Endothelial cell of umbilical vein (primary cell): ENCODE data around the gene LRP1. TPM values are rescaled to one million over a fixed set of nuclear protein-coding genes. Genes with fewer than 3 reads are reported as not detected.

Experiments
- BruUV-seq: library from RNA; stranded (reverse); fragments of 400-500 nt; replicated peaks from 2 replicates; lab custom pipeline; 2021; lab: Mats Ljungman, UMichigan
- CTCF ChIA-PET: fragments of 300-600, 350-600 bp; sonication (Branson Sonifier 250); formaldehyde crosslinking; loops from one replicate; lab custom pipeline; 2021; ENCODE audit warnings: antibody characterized with exemption, inconsistent platforms; lab: Charles Lee
- POLR2A ChIA-PET: fragments of 300-600, 350-600 bp; sonication (Branson Sonifier 250); formaldehyde crosslinking; loops from one replicate; lab custom pipeline; 2021; ENCODE audit warnings: antibody characterized with exemption, inconsistent platforms; lab: Charles Lee
- DNase-seq: peaks from one replicate; pipeline ENCODE4 v3.0.0-alpha.2; 2011; ENCODE audit warnings: low read depth, low spot score
- FAIRE-seq: peaks from 2 replicates; lab custom pipeline; 2011; peaks lifted over from hg19 to GRCh38; lab: Jason Lieb, UNC
- H2AFZ ChIP-seq: 2 replicates; pipeline ENCODE4 v1.6.0; 2012; ENCODE audit warnings: low read depth, low read length, control low read depth, inconsistent platforms
- H3K27ac ChIP-seq: 2 replicates; pipeline ENCODE4 v1.5.1; 2011; ENCODE audit warnings: low read depth, mild to moderate bottlenecking, control low read depth, low read length, moderate library complexity; ENCODE audit not compliant: insufficient read depth
- H3K27me3 ChIP-seq, 2 experiments: 2 replicates each; pipeline versions ENCODE4 v1.6.0 to v1.6.1; 2011; ENCODE audit warnings: low read length in 2 of 2, mixed read lengths in 1 of 2; ENCODE audit not compliant: control insufficient read depth in 2 of 2, insufficient read depth in 2 of 2
- H3K36me3 ChIP-seq, 2 experiments: 2 replicates in 1 of 2; 3 replicates in 1 of 2; pipeline ENCODE4 v1.5.1; 2011; ENCODE audit warnings: low read length in 2 of 2, mild to moderate bottlenecking in 1 of 2, moderate library complexity in 1 of 2; ENCODE audit not compliant: control insufficient read depth in 2 of 2, insufficient read depth in 2 of 2; ENCODE audit errors: extremely low read depth in 1 of 2
- H3K4me1 ChIP-seq: 3 replicates; pipeline ENCODE4 v1.5.1; 2011; ENCODE audit warnings: mild to moderate bottlenecking, low read length; ENCODE audit not compliant: control insufficient read depth, insufficient read depth; ENCODE audit errors: extremely low read depth
- H3K4me2 ChIP-seq: 2 replicates; pipeline ENCODE4 v1.6.1; 2011; ENCODE audit warnings: low read length, control low read depth, mixed read lengths; ENCODE audit not compliant: insufficient read depth
- H3K4me3 ChIP-seq, 3 experiments: fragments of 200-600 bp in 1 of 3; sonication (generic), shearing (Covaris generic) in 1 of 3; replicated peaks in 1 of 3; 2 replicates each; pipeline ENCODE4 v1.5.1; 2011 to 2016; ENCODE audit warnings: control low read depth in 3 of 3, low read length in 3 of 3, mild to moderate bottlenecking in 2 of 3, inconsistent platforms in 1 of 3, low read depth in 1 of 3, moderate library complexity in 1 of 3; ENCODE audit not compliant: insufficient read depth in 1 of 3
- H3K79me2 ChIP-seq: 2 replicates; pipeline ENCODE4 v1.6.0; 2012; ENCODE audit warnings: low read length, inconsistent platforms; ENCODE audit not compliant: control insufficient read depth, insufficient read depth
- H3K9ac ChIP-seq: replicated peaks from 2 replicates; pipeline ENCODE3; 2011; ENCODE audit warnings: low read length, control low read depth; ENCODE audit not compliant: insufficient read depth; ENCODE audit errors: extremely low read depth
- H3K9me1 ChIP-seq: replicated peaks from 3 replicates; pipeline ENCODE4 v1.6.0; 2011; ENCODE audit warnings: mild to moderate bottlenecking, low read length; ENCODE audit not compliant: control insufficient read depth, insufficient read depth; ENCODE audit errors: extremely low read depth
- H3K9me3 ChIP-seq: replicated peaks from 2 replicates; pipeline ENCODE4 v1.5.1; 2012; ENCODE audit warnings: low read length, inconsistent platforms; ENCODE audit not compliant: control insufficient read depth, insufficient read depth
- H4K20me1 ChIP-seq: replicated peaks from 2 replicates; pipeline ENCODE3; 2011; ENCODE audit warnings: mild to moderate bottlenecking, low read length; ENCODE audit not compliant: control insufficient read depth, insufficient read depth; ENCODE audit errors: extremely low read depth
- EZH2 ChIP-seq: IDR thresholded peaks from 2 replicates; pipeline ENCODE4 v1.6.1; 2012; ENCODE audit warnings: borderline replicate concordance, low read depth, mild to moderate bottlenecking, moderate library complexity, low read length, inconsistent platforms; ENCODE audit not compliant: severe bottlenecking
- JUN ChIP-seq: IDR thresholded peaks from 2 replicates; pipeline ENCODE4 v1.6.1; 2011; ENCODE audit warnings: borderline replicate concordance, low read depth; ENCODE audit not compliant: insufficient read length, insufficient read depth
- MYC ChIP-seq: IDR thresholded peaks from one replicate; pipeline ENCODE4 v1.6.1; 2011; ENCODE audit warnings: mild to moderate bottlenecking, low read depth, low read length
- POLR2A ChIP-seq: IDR thresholded peaks from 2 replicates; pipeline ENCODE4 v1.6.1; 2012; ENCODE audit warnings: low read depth, mild to moderate bottlenecking, control low read depth, low read length
- POLR2AphosphoS5 ChIP-seq: IDR thresholded peaks from 2 replicates; pipeline ENCODE4 v1.6.1; 2012; ENCODE audit warnings: low read depth, mild to moderate bottlenecking, control low read depth, low read length, moderate library complexity; ENCODE audit not compliant: insufficient read depth
- dilution Hi-C: fragments of 300-500 bp; cut with MboI; formaldehyde crosslinking; loops from one replicate; pipeline ENCODE4 v1.15.0; 2019; ENCODE audit warnings: low sequenced_read_pairs; ENCODE audit not compliant: extremely low pct_ligation_motif_present
- intact Hi-C: fragments of 100-400 bp; cut with micrococcal nuclease; formaldehyde crosslinking; loops from one replicate; pipeline ENCODE4 v1.10.0; 2022
- polyA plus RNA-seq, 4 experiments: library from polyadenylated mRNA; depleted of rRNA in 3 of 4; stranded (reverse) in 3 of 4; unstranded in 1 of 4; fragments of >200 nt; gene quantifications; 2 replicates each; pipeline versions ENCODE4 v1.2.1 to v1.2.3, GENCODE V29; 2011 to 2012; ENCODE audit warnings: missing spikeins in 1 of 4
- total RNA-seq: library from RNA; stranded (reverse); gene quantifications from 2 replicates; pipeline ENCODE4 v1.2.3, GENCODE V29; 2021
- TF ChIP-seq, protein P1 (sequence below), 2 donors: IDR thresholded peaks; 1 replicate in 1 of 2; 2 replicates in 1 of 2; pipeline ENCODE4 v1.5.1; 2011; ENCODE audit warnings: low read length in 2 of 2, mild to moderate bottlenecking in 2 of 2, moderate library complexity in 2 of 2, control low read depth in 1 of 2, inconsistent platforms in 1 of 2, low read depth in 1 of 2; ENCODE audit not compliant: insufficient read depth in 1 of 2; ENCODE audit errors: extremely low read depth in 1 of 2
- TF ChIP-seq, protein P2 (sequence below): IDR thresholded peaks from 2 replicates; pipeline ENCODE4 v1.6.1; 2011; ENCODE audit not compliant: insufficient read depth, insufficient read length

Gene LRP1
- total and polyA plus RNA-seq, 2 donors (not counting 3 experiments of a cell fraction or from before 2014, with no cell fraction given), result 1.6 to 4.6 TPM

GRCh38 chr12:57198329-57198728 lies 70.0 kb downstream of the LRP1 start:
- H3K4me3 ChIP-seq, result no peak overlapping the region
- H4K20me1 ChIP-seq, result no peaks in the 10 kb centered on the region
- FAIRE-seq (no peak), DNase-seq (no peak)
- no peaks in the 10 kb centered on the region for H3K27me3 ChIP-seq
- no peaks in the 10 kb centered on the region for H3K9me1 ChIP-seq
- intact Hi-C loops (no loop called here), dilution Hi-C loops (no loop called here)
- H2AFZ ChIP-seq, result no peak overlapping the region
- no peaks in the 10 kb centered on the region for H3K36me3 ChIP-seq
- ChIA-PET CTCF (interaction anchor here (1.6 kb wide), 1 partner anchor 15 kb away, joined by 4 read pairs; no protein-coding TSS in a partner anchor), POLR2A (no interaction called here)
- H3K9me3 ChIP-seq, result no peaks in the 10 kb centered on the region
- no peaks in the 10 kb centered on the region for H3K79me2 ChIP-seq
- H3K4me2 ChIP-seq, result no peak overlapping the region
- no TSS peak for BruUV-seq
- H3K9ac ChIP-seq, result no peak overlapping the region
- no peaks in the 10 kb centered on the region for H3K4me1 ChIP-seq
- TF ChIP-seq MYC, result no peak
- TF ChIP-seq POLR2A, result no peak
- TF ChIP-seq JUN, result no peak
- TF ChIP-seq EZH2, result no peak
- TF ChIP-seq POLR2AphosphoS5, result no peak
- no peak overlapping the region for H3K27ac ChIP-seq

GRCh38 chr12:57199191-57199590 lies 70.9 kb downstream of the LRP1 start:
- Histone ChIP-seq H3K4me1 (no peaks in the 10 kb centered on the region), H4K20me1 (no peaks in the 10 kb centered on the region), H3K27ac (no peak overlapping the region), H3K4me2 (no peak overlapping the region), H3K9me1 (no peaks in the 10 kb centered on the region), H2AFZ (no peak overlapping the region), H3K9me3 (no peaks in the 10 kb centered on the region), H3K27me3 (no peaks in the 10 kb centered on the region), H3K9ac (no peak overlapping the region), H3K79me2 (no peaks in the 10 kb centered on the region), H3K4me3 (no peak overlapping the region), H3K36me3 (no peaks in the 10 kb centered on the region)
- no peak for TF ChIP-seq POLR2A
- TF ChIP-seq, protein P1, sequence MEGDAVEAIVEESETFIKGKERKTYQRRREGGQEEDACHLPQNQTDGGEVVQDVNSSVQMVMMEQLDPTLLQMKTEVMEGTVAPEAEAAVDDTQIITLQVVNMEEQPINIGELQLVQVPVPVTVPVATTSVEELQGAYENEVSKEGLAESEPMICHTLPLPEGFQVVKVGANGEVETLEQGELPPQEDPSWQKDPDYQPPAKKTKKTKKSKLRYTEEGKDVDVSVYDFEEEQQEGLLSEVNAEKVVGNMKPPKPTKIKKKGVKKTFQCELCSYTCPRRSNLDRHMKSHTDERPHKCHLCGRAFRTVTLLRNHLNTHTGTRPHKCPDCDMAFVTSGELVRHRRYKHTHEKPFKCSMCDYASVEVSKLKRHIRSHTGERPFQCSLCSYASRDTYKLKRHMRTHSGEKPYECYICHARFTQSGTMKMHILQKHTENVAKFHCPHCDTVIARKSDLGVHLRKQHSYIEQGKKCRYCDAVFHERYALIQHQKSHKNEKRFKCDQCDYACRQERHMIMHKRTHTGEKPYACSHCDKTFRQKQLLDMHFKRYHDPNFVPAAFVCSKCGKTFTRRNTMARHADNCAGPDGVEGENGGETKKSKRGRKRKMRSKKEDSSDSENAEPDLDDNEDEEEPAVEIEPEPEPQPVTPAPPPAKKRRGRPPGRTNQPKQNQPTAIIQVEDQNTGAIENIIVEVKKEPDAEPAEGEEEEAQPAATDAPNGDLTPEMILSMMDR (IDR thresholded peaks at IDR 0.05; ENCODE audit: extremely low read depth in 1 of 2, insufficient read depth in 1 of 2, low read depth in 1 of 2, low read length in 2 of 2), result no peak
- TF ChIP-seq EZH2, result no peak
- TF ChIP-seq, protein P2, sequence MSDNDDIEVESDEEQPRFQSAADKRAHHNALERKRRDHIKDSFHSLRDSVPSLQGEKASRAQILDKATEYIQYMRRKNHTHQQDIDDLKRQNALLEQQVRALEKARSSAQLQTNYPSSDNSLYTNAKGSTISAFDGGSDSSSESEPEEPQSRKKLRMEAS, result no peak
- no peak for TF ChIP-seq MYC
- POLR2A ChIA-PET, result no interaction called here
- CTCF ChIA-PET, result interaction anchor here (0.9 to 1.6 kb wide), 2 partner anchors 14 to 16 kb away, joined by 4 to 5 read pairs; no protein-coding TSS in a partner anchor
- BruUV-seq, result no TSS peak
- dilution Hi-C loops, result no loop called here
- intact Hi-C loops, result no loop called here
- DNase-seq (no peak), FAIRE-seq (no peak)
